ENCODE results near the gene ARHGAP25. TPM values are rescaled to one million over a fixed set of nuclear protein-coding genes. Genes with fewer than 3 reads are reported as not detected.

ARHGAP25 gene
- total RNA-seq, 4 donors from 2014 or later: 4.0 to 11.7 (median 6.9) TPM

DNA sequence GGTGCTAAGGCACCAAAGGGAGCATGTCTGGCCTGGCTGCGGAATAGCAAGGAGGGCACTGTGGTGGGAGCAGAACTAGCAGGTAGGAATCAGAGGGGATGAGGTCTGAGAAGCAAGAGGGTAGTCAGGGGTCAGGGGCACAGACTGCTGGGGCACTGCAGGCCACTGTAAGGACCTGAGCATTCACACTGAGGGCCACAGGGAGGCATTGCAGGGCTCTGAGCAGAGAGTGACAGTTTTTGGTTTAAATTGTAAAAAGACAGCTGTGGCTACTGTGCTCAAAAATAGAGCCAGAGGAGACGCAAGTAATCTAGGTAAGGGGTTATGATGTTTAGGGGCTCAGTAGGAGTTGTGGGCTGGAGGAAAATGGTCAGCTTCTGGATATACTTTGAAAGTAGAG lies 41.5 kb downstream of the ARHGAP25 start:
- H3K27ac ChIP-seq: peak overlapping the region in 1 of 3 donors; percentile 38
- no peaks in the 10 kb centered on the region for H3K36me3 ChIP-seq
- H3K9me3 ChIP-seq: no peaks in the 10 kb centered on the region
- TF ChIP-seq, protein P1, sequence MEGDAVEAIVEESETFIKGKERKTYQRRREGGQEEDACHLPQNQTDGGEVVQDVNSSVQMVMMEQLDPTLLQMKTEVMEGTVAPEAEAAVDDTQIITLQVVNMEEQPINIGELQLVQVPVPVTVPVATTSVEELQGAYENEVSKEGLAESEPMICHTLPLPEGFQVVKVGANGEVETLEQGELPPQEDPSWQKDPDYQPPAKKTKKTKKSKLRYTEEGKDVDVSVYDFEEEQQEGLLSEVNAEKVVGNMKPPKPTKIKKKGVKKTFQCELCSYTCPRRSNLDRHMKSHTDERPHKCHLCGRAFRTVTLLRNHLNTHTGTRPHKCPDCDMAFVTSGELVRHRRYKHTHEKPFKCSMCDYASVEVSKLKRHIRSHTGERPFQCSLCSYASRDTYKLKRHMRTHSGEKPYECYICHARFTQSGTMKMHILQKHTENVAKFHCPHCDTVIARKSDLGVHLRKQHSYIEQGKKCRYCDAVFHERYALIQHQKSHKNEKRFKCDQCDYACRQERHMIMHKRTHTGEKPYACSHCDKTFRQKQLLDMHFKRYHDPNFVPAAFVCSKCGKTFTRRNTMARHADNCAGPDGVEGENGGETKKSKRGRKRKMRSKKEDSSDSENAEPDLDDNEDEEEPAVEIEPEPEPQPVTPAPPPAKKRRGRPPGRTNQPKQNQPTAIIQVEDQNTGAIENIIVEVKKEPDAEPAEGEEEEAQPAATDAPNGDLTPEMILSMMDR (IDR thresholded peaks at IDR 0.05): no peak
- no peak for TF ChIP-seq POLR2A (IDR thresholded peaks at IDR 0.05)
- 81 to 89% methylated on average over 2 of the region's 2 CpGs for WGBS, 2 donors
- no peaks in the 10 kb centered on the region for H3K27me3 ChIP-seq
- H3K4me1 ChIP-seq: peaks cover 9 to 13% of the 10 kb centered on the region in 2 donors
- no peak for DNase-seq
- intact Hi-C loops (cut with DNase I): loop anchor here (5.0 kb wide), 1 partner anchor 51 kb away; no protein-coding TSS in a partner anchor
- no peak overlapping the region for H3K4me3 ChIP-seq (replicated peaks in 1 of 3)

DNA sequence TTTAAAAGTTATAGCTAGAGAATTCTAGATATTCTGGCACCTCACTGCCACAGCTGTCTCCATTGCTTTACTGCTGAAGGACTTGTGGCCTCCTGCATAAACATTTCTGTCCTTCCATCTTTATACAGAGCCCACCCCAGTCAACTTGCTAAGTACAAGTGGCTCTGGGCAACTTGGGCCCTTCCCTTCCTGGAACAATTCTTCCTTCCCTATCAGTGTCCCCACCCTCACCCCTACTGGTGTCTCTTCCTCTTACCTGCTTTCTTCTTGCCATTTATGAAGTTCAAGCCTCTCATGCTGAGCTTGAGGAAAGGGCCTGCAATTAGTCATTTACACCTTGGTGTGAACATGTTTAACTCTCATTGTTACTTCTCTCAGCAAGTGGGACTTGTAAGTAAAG lies 45.0 kb downstream of the ARHGAP25 start:
- Histone ChIP-seq H3K4me1 (no peaks in the 10 kb centered on the region), H3K27me3 (no peaks in the 10 kb centered on the region), H3K27ac (no peak overlapping the region), H3K4me3 (replicated peaks in 1 of 3) (no peak overlapping the region), H3K36me3 (no peaks in the 10 kb centered on the region), H3K9me3 (no peaks in the 10 kb centered on the region)
- TF ChIP-seq POLR2A (IDR thresholded peaks at IDR 0.05): no peak
- TF ChIP-seq, protein P1 (IDR thresholded peaks at IDR 0.05): no peak
- no peak for DNase-seq
- intact Hi-C loops (cut with DNase I): loop anchor here (5.0 kb wide), 1 partner anchor 48 kb away; no protein-coding TSS in a partner anchor

DNA sequence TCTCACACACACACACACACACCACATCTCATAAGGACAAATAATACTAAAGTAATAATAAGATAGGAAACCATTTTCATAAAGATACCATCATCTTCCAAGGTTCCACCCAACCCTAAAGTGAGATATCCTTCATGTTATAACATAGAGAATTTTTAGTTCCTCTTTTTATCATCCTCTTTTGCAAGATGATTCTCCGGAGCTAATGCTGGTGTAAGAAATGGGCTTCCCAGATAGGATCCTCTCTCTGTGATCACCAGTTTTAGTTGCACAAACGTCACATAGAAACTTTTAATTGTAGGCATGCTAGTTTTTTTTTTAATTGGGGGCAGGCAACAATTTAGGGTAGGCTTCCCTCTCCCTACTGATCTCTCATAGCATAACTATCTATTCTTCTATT lies 49.6 kb downstream of the ARHGAP25 start:
- 83 to 89% methylated on average over 2 of the region's 2 CpGs for WGBS, 2 donors
- no peak for DNase-seq
- intact Hi-C loops (cut with DNase I): no loop called here

DNA sequence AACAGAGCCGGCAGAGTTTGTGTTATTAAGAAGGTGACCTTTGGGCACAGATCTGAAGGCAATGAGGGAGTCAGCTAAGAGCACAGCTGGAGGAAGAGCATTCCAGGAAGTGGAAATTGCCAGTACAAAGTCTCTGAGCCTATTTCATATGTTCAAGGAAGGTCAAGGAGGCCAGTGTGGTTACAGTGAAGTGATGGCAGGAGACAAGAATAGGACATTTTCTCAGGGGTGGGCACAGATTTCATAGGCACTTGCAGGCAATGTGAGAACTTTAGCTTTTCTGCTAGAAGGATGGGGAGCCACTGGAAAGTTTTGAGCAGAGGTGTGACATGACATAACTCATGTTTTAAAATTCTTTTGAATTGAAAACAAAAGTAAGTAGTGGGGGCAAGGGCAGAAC lies 50.3 kb downstream of the ARHGAP25 start:
- Histone ChIP-seq H3K27me3 (no peaks in the 10 kb centered on the region), H3K4me3 (replicated peaks in 1 of 3) (no peak overlapping the region), H3K4me1 (no peaks in the 10 kb centered on the region), H3K36me3 (no peaks in the 10 kb centered on the region), H3K9me3 (no peaks in the 10 kb centered on the region), H3K27ac (no peak overlapping the region)
- DNase-seq: no peak
- 71 to 80% methylated on average over 1 of the region's 1 CpG for WGBS, 2 donors
- TF ChIP-seq, protein P1 (IDR thresholded peaks at IDR 0.05): no peak
- intact Hi-C loops (cut with DNase I): no loop called here

More for the DNA sequence above, 49.6 kb downstream of the ARHGAP25 start:
- TF ChIP-seq, protein P1 (IDR thresholded peaks at IDR 0.05): no peak
- no peaks in the 10 kb centered on the region for H3K36me3 ChIP-seq
- no peak overlapping the region for H3K4me3 ChIP-seq (replicated peaks in 1 of 3)
- H3K27ac ChIP-seq: no peak overlapping the region
- H3K27me3 ChIP-seq: no peaks in the 10 kb centered on the region
- H3K4me1 ChIP-seq: no peaks in the 10 kb centered on the region
- H3K9me3 ChIP-seq: no peaks in the 10 kb centered on the region

DNA sequence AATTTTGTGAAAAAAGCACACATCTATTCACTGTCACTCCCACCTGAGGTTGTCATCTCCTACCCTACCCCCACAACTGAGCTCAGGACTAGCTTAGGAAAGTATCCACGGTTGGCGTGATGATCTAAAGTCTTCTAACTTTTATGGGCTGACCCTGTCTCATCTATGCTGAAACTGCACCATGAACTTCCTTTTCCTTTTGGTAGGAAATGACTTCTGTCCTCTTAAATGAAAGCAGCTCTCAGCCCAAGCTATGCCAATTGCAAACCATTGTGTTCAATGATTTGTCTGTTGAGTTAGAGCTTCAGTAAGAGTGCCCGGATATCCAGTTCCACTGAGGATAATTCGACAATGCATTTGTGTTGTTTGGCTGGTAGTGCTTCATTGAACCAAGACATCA lies 52.7 kb downstream of the ARHGAP25 start:
- H3K4me1 ChIP-seq: no peaks in the 10 kb centered on the region
- no peak overlapping the region for H3K27ac ChIP-seq
- H3K4me3 ChIP-seq (replicated peaks in 1 of 3): no peak overlapping the region
- WGBS, 2 donors: 54 to 55% methylated on average over 4 of the region's 4 CpGs
- H3K36me3 ChIP-seq: no peaks in the 10 kb centered on the region
- no peak for DNase-seq
- H3K9me3 ChIP-seq: no peaks in the 10 kb centered on the region
- no peaks in the 10 kb centered on the region for H3K27me3 ChIP-seq
- TF ChIP-seq POLR2A (IDR thresholded peaks at IDR 0.05): no peak
- TF ChIP-seq, protein P1 (IDR thresholded peaks at IDR 0.05): no peak
- intact Hi-C loops (cut with DNase I): no loop called here

Data from thyroid gland (tissue), 4 donors.